HG03196 (cell line): Measurements from ENCODE around the gene LRRC52.
"Not testable (repeated sequence)": the region's sequence is repeated elsewhere in the genome, so short reads cannot be mapped to it uniquely, and the experiment has no call there.

Source experiments
- ATAC-seq: cut with Tn5 transposase; IDR thresholded peaks from one replicate; pipeline ENCODE4 v1.9.1; 2021; ENCODE audit not compliant: unreplicated experiment

LRRC52 gene

DNA sequence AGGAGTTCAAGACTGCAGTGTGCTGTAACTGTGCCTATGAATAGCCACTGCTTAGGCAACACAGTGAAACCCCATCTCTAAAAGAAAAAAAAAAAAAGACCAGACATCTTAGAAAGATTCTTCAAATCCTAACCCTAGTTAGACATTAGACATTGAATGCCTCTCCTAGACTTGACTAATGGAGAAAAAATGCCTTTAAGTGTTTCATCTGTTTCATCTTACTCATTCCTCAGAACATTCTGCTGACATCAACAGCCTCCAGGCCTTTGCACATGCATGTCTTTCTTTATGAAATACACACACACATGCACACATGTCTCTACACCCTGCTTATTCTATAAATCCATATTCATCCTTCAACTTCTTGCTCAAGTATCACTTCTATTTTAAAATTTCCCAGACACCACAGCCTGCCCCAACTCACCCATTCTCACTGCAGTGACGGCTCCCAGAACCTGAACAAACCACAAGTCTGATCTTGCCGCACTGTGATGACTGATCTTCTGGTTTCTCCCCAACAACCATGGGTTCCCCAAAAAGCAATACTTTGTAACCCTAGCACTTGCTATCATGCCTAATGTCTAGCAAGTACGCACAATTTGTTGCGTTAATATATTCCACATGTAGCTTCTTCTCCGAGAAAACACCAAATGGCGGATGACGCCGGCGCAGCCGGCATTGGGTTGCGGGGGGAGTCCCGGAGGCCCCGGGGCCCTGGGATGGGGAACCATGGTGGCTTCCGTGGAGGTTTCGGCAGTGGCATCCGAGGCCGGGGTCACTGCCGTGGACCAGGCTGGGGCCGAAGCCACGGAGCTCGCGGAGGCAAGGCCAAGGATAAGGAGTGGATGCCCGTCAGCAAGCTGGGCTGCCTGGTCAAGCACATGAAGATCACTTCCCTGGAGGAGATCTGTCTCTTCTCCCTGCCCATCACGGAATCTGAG lies 37.4 kb downstream of the LRRC52 start:
- ATAC-seq = no peak

DNA sequence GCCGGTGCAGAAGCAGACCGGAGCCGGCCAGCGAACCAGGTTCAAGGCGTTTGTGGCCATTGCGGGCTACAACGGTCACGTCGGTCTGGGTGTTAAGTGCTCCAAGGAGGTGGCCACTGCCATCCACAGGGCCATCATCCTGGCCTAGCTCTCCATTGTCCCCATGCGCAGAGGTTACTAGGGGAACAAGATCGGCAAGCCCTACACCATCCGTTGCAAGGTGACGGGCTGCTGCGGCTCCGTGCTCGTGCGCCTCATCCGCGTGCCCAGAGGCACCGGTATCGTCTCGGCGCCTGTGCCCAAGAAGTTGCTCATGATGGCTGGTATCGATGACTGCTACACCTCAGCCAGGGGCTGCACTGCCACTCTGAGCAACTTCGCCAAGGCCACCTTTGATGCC lies 38.1 kb downstream of the LRRC52 start:
- ATAC-seq = no peak

DNA sequence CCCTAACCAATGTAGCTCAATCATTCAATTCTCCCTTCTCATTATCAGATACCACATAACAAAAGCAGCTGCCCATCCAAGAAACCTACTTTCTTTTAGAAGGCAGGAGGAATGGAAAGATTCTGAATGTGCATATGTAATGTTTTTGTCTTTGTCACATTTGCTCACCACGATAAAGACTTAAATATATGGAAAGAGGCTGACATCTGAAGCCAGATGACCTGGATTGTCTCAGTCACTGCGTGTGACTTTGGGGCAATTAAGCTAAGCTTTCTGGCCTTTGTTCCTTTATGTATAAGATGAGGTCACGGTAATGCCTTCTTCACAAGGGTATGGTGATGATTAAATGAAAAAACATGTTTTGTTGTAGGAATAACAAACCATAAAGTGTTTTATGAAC lies 42.6 kb downstream of the LRRC52 start:
- ATAC-seq = no peak

- not testable (repeated sequence) for ATAC-seq
Observed at GRCh38 chr1:165591391-165591790, 47.6 kb downstream of the LRRC52 start.

DNA sequence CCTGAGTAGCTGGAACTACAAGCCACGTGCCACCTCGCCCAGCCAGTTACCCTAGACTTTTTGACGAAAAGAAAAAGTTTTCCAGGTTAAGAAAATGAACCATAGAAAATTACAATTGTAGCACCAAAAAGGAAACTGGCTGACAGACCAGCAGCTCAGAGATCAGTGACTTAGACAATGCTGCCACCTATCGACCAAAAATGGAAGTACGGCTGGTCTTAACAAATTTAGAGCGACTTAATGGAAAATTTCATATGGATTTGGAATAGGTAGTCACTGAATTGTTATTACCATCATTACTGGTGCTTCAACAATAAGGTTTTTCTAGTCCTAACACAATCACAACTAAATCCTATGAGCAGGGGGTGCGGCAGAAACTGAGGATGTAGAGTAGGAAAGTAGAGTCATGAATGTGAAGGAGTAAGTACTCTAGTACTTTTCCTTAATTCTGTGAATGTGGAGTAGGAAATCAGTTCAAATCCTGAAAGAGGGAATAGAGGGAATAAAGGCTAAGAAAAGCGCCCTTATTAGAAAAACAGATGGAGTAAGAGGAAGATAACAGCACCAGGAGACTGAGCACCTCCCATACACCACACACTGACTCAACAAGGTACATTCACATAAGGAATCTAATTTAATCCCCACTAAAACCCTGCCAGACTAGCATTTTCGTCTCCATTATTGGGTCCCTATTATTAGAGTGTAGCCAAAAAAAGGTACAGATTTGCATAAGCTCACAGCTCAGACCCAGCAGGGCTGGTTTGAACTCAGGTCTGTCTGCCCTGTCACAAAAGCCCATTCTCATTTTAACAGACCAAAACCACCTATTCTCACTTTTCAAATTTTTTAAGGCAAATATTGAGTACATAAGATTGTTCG lies 49.4 kb downstream of the LRRC52 start:
- ATAC-seq = no peak

- ATAC-seq = no peak
Observed at GRCh38 chr1:165595246-165595938, 51.6 kb downstream of the LRRC52 start.

DNA sequence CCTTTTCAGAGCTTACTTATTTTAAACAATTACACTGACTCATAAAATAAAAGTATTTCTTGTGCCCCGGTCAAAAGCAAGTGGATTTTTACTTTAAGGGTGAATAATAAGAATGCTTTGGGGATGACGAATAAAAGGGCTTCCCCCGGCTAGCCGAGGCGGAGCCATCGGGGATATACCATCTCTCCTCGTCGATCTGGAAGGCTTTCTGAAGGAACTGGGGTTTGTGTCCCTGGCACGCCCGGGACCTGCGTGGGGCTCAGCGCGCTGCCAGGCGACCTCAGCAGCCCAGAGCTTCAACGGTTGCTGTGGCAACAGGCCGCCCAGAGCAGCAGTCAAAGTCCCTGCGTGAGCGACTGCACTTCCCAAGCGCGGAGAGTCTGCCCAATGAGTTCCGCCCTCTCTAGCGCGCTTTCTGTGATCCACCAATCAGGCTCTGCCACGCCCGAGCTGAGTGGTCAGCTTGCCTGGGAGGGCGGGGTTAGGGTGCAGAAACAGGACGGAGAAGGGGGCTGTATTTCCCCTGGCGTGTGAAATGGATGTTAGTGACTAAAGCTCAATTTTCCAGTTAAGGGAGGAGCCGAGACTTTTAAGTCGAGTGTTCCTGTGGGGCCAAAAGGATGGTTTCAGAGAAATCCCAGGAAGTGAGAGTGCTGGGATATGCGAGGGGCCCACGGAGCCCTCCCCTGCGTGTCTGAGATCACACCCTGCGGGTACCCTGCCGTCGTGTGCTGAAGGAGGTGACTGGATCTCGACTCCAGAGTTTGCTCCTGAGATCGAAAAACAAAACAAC lies 54.3 kb downstream of the LRRC52 start:
- ATAC-seq = peak; percentile 99

GRCh38 chr1:165598676-165599059 lies 54.9 kb downstream of the LRRC52 start:
- ATAC-seq = no peak

- ATAC-seq = no peak
Observed at GRCh38 chr1:165600793-165601192, 57.0 kb downstream of the LRRC52 start.

DNA sequence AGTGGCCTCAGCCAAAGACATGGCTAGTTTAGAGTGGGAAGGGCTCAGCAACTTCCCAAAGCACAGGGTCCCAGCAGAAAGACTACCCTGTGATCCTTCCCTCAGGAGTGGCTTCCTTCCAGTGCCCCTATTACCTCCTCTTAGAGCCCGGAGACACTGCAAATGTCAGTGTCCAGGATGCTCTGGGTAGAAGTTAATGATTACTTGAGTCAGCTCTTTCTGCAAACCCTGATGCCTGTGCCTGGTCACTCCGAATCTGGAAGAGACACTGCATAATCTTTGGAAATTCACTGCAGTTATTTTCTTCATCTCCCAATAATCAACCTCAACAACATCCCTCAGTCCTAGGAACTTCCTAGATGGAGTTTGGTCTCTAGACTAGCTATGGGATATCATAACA lies 60.0 kb downstream of the LRRC52 start:
- ATAC-seq = no peak

GRCh38 chr1:165605246-165605645 lies 61.4 kb downstream of the LRRC52 start:
- ATAC-seq = no peak

- not testable (repeated sequence) for ATAC-seq
Observed at GRCh38 chr1:165606676-165607075, 62.9 kb downstream of the LRRC52 start.

- no peak for ATAC-seq
Observed at GRCh38 chr1:165610866-165611265, 67.1 kb downstream of the LRRC52 start.

GRCh38 chr1:165612062-165612461 lies 68.3 kb downstream of the LRRC52 start:
- ATAC-seq = no peak
